Posterior cingulate gyrus (tissue), 11 donors: ENCODE measurements around the gene RYR3.

Source experiments
- DNase-seq, 10 donors: peaks; one replicate each; pipeline versions ENCODE4 v3.0.0 to v3.0.0-alpha.2; 2020 to 2021; ENCODE audit warnings: mixed read lengths in 3 of 10
- intact Hi-C: fragments of 100-400 bp; cut with DNase I; formaldehyde crosslinking; loops from one replicate; pipeline ENCODE4 v1.15.1; 2023

Gene RYR3

DNA sequence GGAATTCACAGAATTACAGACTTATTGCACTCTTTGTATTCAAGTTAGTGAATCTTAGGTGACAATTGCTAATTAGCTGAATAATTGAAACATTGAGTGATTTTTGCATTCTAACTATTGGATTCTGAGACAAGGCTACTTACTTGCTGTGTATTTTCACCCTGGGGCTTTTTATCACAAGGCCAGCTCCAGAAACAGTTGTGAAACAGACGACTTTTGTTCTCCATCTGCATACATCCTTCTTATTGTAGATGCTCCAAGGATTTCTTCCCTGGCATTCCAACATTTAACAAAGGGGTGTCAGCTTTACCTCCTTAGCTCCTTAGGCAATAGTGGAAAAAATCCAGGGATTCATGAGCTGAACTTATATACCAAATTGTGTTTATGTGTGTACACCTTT lies 424.4 kb downstream of the RYR3 start:
- no peak for DNase-seq
- intact Hi-C loops: loop anchor here (5.0 kb wide), 1 partner anchor 227 kb away; no protein-coding TSS in a partner anchor

DNA sequence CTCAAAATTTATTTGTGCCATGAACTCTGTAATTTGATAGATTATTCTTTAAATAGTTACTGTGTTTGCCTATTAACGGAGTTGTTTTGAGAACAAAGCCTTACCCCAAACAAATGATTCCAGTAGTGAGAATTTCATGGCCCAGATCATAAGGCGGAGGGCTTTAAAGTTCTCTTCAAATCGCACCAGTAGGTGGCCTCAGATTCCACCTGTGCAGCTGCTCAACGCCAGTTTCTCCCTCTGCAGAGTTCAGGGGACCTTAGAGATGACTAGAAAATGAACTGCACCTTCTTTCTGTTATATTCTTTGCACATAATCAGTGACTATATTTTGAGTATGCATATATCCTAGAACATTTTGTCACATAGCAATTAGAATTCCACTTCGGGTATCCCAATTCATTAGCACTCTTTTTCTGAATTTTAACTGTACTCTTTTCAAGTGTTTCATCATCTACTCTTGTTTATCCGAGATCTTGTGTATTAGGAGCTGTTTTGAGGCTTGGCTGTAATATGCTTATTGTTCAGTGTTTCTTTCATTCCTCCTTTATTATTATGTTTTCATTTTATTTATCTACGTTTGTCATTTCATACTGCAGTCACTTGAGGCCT lies 425.0 kb downstream of the RYR3 start:
- DNase-seq: no peak
- intact Hi-C loops: loop anchor here (5.0 kb wide), 1 partner anchor 227 kb away; no protein-coding TSS in a partner anchor

DNA sequence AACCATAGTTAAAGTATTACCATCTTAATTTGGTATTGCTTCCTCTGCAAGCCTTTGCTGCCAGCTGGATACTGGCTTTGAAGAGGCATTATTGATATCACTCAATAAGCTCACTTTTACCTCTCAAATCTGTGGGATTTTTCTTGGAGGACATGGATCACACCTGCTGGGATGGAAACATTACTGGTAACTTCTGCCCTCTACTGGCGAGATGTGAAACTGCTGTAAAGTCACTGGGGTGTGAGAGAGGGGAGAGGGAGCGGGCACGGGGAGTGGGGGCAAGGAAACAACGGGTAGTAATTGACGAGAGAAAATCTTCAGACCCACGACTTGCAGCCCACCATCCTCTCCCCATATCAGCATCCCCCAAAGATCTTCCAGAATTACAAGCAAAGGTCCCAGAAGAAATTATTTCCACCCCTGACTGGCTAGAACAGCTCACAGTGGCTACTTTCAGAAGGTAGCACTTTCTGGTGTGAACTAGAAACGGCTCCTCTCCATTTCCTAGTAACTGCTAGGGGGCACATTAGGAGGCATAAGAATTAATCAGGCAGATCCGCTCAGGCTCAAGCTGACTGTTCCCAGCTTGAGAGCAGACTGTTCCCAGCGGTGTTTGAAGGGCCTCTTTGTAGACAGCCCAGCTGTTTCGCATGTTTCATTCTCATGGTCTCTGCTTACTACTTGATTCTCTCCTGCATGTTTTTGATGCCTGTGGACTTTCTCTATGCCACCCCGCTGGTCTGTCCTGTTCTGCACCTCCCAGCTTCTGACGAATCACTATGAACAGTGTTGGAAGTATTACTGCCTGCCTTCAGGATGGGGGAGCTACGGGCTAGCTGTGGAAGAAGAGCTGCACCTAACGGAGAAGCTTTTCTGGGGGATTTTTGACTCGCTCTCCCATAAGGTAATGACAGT lies 427.2 kb downstream of the RYR3 start:
- DNase-seq: peak in 3 of 10 donors; percentile 44 to 61 (median 49)
- intact Hi-C loops: loop anchor here (5.0 kb wide), 1 partner anchor 224 kb away; no protein-coding TSS in a partner anchor

DNA sequence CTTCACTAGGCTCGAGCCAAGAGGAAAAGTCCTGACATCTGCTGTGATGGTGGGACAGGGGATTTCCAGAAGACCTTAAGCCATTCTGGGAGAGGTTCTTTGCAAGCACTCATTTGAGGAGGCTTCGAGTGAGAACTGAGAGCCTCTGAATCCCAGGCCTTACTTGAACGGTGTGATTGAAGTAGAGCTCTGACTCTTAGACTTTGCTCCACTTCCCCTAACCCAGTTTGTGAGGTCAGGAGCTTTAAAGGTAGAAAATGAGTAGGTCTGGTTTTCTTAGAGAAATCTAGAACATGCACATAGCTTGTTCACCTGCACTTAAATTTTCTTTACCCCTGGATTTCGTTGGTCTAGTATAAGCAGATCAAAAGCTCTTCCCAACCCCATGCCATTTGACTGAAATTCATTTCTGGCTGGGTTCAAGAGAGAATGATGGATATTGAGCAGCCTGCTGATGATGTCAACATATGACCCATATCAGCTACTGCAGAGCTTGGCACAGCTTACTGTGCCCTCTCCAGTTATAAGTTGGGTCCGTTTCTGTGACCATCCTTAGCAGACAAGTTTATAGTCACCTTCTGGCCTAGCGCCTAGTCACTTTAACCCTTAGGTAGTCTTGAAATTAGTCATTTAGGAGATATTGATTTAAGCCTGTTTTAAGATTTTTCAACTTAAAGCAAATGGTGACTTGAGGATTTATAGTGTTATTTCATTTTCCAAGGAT lies 428.3 kb downstream of the RYR3 start:
- DNase-seq: no peak
- intact Hi-C loops: loop anchor here (5.0 kb wide), 1 partner anchor 223 kb away; no protein-coding TSS in a partner anchor

DNA sequence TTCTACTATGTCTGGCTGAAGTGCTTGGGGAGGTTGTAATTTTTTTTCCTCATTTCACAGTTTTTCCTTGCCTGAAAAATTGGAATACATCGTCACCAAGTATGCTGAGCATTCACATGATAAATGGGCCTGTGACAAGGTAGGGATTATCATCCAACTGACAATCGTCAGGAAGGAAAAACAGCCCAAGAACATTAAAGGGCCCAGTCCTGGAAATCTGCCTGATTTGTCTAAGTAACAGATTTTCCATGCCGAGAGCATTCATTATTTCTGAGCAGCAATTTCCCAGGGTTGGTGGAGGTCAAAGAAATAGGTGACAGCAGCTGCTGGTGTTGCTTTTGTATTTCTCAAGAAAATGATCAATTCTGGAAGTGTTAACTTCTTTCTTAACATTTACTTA lies 431.5 kb downstream of the RYR3 start:
- DNase-seq: no peak
- intact Hi-C loops: no loop called here

DNA sequence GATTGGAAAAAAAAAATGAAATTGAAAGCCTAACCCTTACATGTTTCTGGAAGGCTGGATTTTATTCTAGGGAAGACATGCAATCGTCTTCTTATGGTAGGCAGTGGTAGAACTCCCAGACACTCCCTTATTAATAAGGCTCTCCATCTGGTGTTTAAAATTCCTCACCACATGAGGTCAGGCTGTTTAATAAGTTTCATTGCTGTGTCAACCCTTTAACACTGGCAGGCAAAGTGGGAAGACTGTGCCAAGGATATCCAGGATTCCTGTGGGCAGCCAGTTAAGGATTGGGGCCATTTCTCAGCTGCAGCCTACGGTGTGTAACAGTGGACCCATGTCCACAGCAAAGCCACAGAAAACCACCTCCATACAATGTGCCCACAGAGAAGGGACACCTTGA lies 432.0 kb downstream of the RYR3 start:
- intact Hi-C loops: no loop called here

DNA sequence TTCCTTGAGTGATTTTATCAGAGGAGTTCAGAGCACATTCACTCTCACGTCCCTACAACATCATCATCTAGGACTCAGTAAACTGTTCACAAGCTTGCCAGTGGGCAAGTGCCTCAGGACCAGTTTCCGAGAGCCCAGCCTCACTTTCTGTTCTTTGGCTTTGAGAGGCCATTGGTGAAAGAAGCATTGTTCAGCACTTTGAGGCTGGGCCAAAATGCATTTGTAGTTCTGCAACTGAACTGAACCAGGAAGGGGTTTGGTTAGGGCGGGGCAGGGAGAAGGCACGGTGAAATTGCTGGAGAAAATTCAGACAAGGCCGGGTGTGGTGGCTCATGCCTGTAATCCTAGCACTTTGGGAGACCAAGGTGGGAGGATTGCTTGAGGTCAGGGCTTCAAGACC lies 435.4 kb downstream of the RYR3 start:
- DNase-seq: peak in 1 of 10 donors; percentile 11

More for the DNA sequence above, 432.0 kb downstream of the RYR3 start:
- no peak for DNase-seq

DNA sequence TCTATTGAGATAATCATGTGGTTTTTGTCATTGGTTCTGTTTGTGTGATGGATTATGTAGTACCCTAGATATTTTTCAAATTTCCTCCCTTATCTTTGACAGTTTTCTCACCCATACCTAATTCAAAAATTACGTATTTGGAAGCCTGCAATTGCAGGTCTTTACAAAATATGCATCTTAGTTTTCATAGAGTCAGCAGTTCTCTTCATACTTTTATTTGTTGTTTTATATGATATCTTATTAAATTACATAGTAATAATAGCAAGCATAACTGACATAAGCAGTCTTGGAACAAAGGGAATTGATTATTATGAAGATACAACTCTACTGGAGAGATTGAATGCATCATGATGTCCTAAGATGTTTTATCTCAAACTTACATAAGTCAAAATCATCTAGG lies 442.2 kb downstream of the RYR3 start:
- intact Hi-C loops: no loop called here
- DNase-seq: no peak

More for the DNA sequence above, 435.4 kb downstream of the RYR3 start:
- intact Hi-C loops: no loop called here

DNA sequence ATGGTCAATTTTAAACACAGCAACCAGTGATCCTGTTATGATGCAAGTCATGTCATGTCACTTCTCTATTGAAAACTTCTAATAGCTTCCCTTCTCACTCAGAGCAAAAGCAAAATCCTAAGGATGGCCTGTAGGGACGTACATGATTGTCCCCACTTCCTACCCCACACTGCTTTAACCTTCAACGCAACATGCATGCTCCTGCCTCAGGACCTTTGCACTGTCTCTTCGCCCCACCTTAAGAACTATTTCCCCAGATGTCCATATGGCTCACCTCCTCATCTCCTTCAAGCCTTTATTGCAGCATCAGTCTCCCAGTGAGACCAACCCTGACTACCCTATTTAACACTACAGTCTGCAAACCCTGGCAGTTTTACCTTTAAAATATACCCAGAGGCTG lies 443.5 kb downstream of the RYR3 start:
- intact Hi-C loops: no loop called here
- DNase-seq: no peak

DNA sequence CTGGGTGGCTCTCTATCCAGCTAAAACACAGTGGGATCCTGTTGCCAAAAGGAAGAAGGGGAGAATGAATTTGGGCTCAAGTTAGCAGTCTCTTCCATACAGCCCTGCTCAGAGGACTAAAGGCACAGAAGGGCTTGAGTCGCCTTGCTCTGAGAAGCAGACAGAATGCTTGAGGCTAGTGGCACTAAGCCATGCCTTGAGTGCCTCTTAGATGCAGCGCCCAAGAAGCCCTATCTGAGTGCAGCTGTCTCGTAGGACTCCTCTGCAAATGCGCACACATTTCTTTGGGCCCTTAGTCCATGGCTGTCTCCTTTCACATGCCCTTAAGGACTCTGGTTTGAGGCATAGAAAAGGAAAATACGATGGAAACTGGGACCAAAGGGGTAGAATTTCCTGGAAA lies 446.2 kb downstream of the RYR3 start:
- intact Hi-C loops: no loop called here
- DNase-seq: no peak

DNA sequence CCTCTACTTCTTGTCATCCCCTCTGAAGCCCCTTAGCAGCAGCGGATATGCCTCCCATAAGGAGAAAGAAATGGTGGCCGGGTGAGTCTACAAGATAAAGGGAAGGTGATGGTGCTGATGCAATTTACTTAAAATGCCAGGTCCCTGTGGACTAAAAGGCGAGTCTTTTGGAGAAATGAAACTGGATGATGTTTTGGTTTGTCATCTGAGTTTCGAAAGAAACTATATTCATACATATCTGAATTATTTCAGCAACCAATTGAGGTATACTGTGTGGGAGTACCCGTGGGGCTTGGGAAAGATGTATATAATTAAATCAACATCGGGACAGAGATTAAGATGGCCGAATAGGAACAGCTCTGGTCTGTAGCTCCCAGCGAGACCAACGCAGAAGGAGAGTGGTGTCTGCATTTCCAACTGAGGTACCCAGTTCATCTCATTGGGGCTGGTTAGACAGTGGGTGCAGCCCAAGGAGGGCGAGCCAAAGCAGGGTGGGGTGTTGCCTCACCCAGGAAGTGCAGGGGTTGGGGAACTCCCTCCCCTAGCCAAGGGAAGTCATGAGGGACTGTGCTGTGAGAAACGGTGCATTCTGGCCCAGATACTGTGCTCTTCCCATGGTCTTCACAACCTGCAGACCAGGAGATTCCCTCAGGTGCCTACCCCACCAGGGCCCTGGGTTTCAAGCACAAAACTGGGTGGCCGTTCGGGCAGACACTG lies 446.9 kb downstream of the RYR3 start:
- DNase-seq: no peak
- intact Hi-C loops: no loop called here

DNA sequence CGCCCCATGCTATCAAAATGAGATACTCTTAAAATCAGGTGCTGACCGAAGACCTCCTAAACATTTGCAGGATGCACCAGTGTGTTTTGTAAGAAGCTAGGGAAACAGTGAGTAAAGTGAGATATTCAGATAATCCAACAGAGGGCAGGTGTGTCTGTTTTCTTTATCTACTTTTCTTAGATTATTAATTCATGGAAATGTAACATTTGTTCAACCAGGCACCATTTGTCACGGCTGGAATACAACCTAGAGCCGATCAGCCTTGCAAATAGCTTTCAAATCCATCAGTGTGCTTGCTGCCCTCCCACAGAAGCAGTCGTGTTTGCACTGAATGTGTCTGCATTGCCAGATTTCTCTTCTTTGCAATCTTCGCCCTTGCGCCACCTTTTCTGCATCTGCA lies 455.6 kb downstream of the RYR3 start:
- intact Hi-C loops: no loop called here
- no peak for DNase-seq

DNA sequence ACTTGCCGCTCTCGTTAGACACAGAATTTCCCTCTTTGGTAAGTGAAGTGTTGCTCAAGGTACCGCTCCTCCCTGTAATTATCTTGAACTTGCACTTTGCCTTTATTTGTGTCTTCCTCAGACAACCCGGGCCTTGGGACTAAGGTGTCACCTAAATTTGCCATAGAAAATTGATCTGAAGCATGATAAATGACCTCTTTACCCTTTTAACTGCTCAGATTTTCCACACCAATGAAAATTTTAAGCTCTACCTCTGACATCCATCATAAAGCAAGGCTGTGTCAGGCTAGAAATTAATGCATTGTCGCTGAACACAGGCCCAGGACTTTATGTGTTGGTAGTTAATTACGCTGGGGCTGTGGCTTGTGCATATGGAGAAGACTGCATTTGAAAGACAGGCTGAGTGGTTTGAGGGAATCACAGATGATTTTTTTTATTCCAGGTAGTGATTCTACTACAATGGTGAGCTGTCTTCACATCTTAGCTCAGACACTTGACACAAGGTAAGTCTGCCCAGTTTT lies 458.0 kb downstream of the RYR3 start:
- intact Hi-C loops: no loop called here
- DNase-seq: no peak

DNA sequence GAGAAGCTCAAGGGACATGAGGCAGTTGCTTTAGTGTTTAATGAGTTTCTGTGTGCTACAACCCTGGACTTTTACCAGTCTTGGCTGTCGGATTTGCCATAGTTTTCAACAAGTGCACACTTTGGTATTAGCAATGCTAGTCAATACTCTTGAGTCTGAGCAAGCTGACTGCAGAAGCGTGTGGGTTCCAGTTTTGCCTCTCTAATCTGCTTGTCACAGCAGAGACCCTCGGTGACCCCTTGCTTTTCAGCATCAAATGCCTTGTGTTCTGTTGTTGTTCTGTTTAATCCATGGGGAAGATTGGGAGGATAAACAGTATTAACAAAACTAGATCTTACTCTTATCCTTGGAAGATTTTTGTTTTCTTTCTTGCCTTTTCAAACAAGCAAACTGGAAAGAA lies 463.2 kb downstream of the RYR3 start:
- intact Hi-C loops: no loop called here
- no peak for DNase-seq

DNA sequence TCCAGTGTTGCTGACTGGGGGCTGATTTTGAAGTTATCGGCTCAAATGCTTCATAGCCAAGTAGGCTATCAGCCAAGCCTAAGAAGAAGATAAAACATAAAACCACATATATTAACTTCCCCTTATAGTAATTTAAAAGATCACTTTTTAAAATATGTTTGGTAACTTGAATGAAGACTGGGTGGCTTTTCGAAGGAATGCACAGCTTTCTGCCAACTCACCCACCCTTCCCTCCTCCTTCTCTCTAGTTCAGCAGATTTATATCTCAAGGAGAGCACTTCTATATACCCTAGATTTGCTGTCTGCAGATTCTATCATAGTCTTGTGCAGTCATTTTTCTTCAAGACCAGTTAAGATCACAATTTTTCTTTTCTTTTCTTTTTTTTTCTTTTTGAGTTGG lies 468.1 kb downstream of the RYR3 start:
- intact Hi-C loops: no loop called here
- no peak for DNase-seq

DNA sequence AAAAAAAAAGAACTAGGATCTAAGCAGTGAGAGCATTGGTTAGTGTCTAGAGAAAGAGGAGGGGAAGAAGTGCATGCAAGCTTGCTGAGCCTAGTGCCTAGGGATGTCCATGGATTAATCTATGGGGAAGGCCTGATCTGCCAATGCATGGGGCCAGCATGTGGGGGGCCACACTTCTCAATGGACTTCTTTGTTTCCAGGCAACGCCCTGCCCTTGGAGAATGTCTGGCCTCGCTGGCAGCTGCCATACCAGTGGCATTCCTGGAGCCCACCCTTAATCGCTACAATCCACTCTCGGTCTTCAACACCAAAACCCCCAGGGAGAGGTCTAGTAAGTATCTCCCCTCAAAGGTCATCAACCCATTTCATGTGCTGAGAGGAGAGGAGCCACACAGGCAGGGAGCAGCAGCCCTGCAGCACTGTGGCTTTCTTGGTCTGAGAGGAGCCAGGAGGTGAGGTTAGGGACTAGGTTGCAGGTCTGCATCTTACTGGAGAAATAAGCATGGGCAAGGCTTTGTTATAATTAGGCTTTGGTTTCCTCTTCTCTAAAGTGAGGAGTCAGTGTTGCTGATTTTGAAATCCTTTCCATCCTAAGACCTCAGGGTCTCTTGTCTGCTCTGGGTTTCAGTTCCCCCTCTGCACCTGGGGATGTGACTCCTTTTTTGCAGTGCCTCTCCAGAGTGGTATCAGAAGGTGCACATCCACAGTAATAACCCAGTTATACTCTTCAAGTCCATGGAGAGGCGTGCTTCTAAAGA lies 469.4 kb downstream of the RYR3 start:
- intact Hi-C loops: no loop called here
- no peak for DNase-seq

DNA sequence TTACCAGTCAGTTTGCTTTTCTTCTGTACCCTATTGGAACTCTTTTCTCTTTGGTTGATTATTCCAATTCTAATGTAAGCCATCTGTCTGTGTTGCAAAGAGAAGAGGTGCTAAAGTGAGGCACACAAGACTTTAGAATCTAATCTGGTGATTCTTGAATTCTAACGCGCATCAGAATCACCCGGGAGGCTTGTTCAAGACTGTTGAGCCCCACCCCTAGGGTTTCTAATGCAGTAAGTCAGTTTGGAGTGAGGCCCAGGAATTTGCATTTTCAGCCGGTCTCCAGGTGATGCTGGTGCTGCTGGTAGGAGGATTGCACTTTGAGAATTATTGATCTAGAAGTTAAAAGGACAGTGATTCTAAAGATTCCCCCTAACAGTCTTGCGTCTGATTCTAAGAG lies 472.2 kb downstream of the RYR3 start:
- intact Hi-C loops: no loop called here

DNA sequence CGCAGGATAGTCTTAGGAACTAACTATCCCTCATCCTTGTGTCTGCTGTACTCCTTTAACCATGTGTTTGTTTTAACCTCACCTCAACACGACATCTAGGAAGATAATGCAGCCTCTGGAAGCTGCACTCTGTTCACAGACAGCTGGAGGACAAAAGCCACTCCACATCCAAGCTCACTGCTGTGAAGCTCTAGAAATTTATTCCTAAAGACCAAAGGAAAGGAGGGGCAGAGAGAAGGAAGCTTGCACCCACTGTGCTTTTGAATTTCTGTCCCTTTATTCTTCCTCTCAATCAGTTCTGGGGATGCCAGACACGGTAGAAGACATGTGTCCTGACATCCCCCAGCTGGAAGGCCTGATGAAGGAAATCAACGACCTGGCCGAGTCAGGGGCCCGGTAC lies 474.6 kb downstream of the RYR3 start:
- no peak for DNase-seq
- intact Hi-C loops: no loop called here

More for the DNA sequence above, 472.2 kb downstream of the RYR3 start:
- DNase-seq: no peak

DNA sequence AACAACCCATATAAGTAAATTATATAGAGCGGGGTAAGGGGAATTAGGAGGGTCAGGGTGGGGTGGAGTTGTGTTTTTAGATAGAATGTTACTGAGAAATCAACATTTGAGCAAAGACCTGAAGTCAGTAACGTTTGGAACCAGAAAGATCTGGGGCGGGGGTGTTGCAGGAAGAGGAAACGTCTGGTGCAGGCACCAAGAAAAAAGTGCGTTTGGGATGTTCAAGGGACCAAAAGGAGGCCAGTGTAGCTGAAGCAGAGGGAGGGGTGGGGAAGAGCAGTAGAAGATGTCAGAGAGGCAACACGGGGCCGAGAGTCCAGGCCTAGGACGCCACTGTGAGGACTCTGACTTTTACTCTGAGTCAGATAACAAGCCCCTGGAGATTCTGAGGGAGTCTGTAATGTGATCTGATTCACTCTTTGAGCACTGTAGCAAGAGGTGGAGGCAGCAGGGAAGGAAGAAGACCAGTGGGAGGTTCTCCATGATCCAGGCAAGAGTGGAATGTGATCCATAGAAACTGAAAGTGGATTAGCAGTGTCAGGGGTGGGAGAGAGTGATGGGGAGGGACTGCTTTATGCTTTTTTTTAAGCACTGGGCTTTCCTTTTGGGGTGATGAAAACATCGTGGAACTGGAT lies 478.3 kb downstream of the RYR3 start:
- intact Hi-C loops: no loop called here
- no peak for DNase-seq
